HCT116 (cell line): Measurements from ENCODE around the gene PDE6B. TPM values are rescaled to one million over a fixed set of nuclear protein-coding genes. Genes with fewer than 3 reads are reported as not detected.

ENCODE experiments used
- ATAC-seq: fragments of 200-7000 bp; cut with Tn5 transposase; 2 replicates; pipeline ENCODE4 v1.9.1; 2020; ENCODE audit warnings: mild to moderate bottlenecking, moderate library complexity
- BruUV-seq: library from RNA; stranded (reverse); fragments of 400-500 nt; replicated peaks from 2 replicates; lab custom pipeline; 2021; lab: Mats Ljungman, UMichigan
- CTCF ChIA-PET: fragments of 300-600 bp; sonication (Branson Sonifier 250); formaldehyde crosslinking; loops from one replicate; lab custom pipeline; 2021; ENCODE audit warnings: antibody characterized with exemption; lab: Charles Lee
- POLR2A ChIA-PET: fragments of 300-600, 350-600 bp; sonication (Branson Sonifier 250); formaldehyde crosslinking; loops from one replicate; lab custom pipeline; 2021; ENCODE audit warnings: antibody characterized with exemption; lab: Charles Lee
- RAD21 ChIA-PET, 2 experiments: fragments of 300-600 bp; sonication (Branson Sonifier 250); formaldehyde crosslinking; loops; one replicate each; lab custom pipeline; 2023; ENCODE audit warnings: low total read pairs in 2 of 2; ENCODE audit not compliant: uncharacterized antibody in 2 of 2, unreplicated experiment in 2 of 2, low non-redundant PET in 1 of 2; lab: Charles Lee
- DNase-seq: peaks from one replicate; pipeline ENCODE4 v3.0.0-alpha.2; 2010; ENCODE audit warnings: low read depth, low spot score
- H2AFZ ChIP-seq: fragments of 200-600 bp; shearing (Covaris generic), sonication (generic); 2 replicates; pipeline ENCODE4 v1.6.1; 2017; ENCODE audit warnings: low read depth, mixed run types, mixed read lengths, antibody characterized with exemption, low read length; ENCODE audit not compliant: poor library complexity, severe bottlenecking
- H3K27ac ChIP-seq: 2 replicates; pipeline ENCODE4 v1.5.1; 2012; ENCODE audit warnings: low read depth, low read length
- H3K27me3 ChIP-seq: fragments of 200-600 bp; sonication (generic); 2 replicates; pipeline ENCODE4 v1.6.1; 2016; ENCODE audit warnings: mixed run types, low read length, mixed read lengths; ENCODE audit not compliant: insufficient read depth
- H3K36me3 ChIP-seq, 2 experiments: fragments of 200-500 bp in 1 of 2; fragments of 200-600 bp in 1 of 2; sonication (Bioruptor generic) in 1 of 2; sonication (generic) in 1 of 2; 2 replicates each; pipeline versions ENCODE4 v1.5.1 to v1.6.1; 2014 to 2016; ENCODE audit warnings: low read length in 2 of 2, inconsistent platforms in 1 of 2, mixed read lengths in 1 of 2, mixed run types in 1 of 2; ENCODE audit not compliant: insufficient read depth in 2 of 2, control insufficient read depth in 1 of 2
- H3K4me1 ChIP-seq, 2 experiments: fragments of 200-600 bp in 1 of 2; sonication (generic) in 1 of 2; 2 replicates each; pipeline versions ENCODE4 v1.5.1 to v1.6.1; 2012 to 2017; ENCODE audit warnings: low read length in 2 of 2, inconsistent platforms in 1 of 2, mild to moderate bottlenecking in 1 of 2, mixed read lengths in 1 of 2, mixed run types in 1 of 2, moderate library complexity in 1 of 2; ENCODE audit not compliant: insufficient read depth in 2 of 2, control insufficient read depth in 1 of 2
- H3K4me2 ChIP-seq: fragments of 200-600 bp; sonication (generic); 2 replicates; pipeline ENCODE4 v1.6.1; 2017; ENCODE audit warnings: mixed run types, low read length, mixed read lengths
- H3K4me3 ChIP-seq, 2 experiments: fragments of 200-600 bp in 1 of 2; sonication (generic) in 1 of 2; replicated peaks in 1 of 2; 2 replicates each; pipeline ENCODE4 v1.5.1; 2011 to 2016; ENCODE audit warnings: low read length in 2 of 2, control low read depth in 1 of 2, low read depth in 1 of 2, mild to moderate bottlenecking in 1 of 2, mixed read lengths in 1 of 2, mixed run types in 1 of 2
- H3K79me2 ChIP-seq: fragments of 200-600 bp; sonication (generic); 2 replicates; pipeline ENCODE4 v1.6.1; 2017; ENCODE audit warnings: mild to moderate bottlenecking, mixed run types, low read length, moderate library complexity, mixed read lengths; ENCODE audit not compliant: insufficient read depth
- H3K9ac ChIP-seq: fragments of 200-600 bp; sonication (generic); 2 replicates; pipeline ENCODE4 v1.6.1; 2016; ENCODE audit warnings: low read length, mixed read lengths
- H3K9me2 ChIP-seq: fragments of 200-600 bp; sonication (generic), shearing (Covaris generic); 2 replicates; pipeline ENCODE4 v1.6.1; 2017; ENCODE audit warnings: mixed run types, mild to moderate bottlenecking, moderate library complexity; ENCODE audit not compliant: insufficient read depth
- H3K9me3 ChIP-seq, 2 experiments: fragments of 200-500 bp in 1 of 2; fragments of 200-600 bp in 1 of 2; sonication (Bioruptor generic) in 1 of 2; sonication (generic) in 1 of 2; 2 replicates each; pipeline ENCODE4 v1.6.1; 2014 to 2017; ENCODE audit warnings: low read length in 2 of 2, mixed read lengths in 2 of 2, inconsistent platforms in 1 of 2, low read depth in 1 of 2, mild to moderate bottlenecking in 1 of 2, mixed run types in 1 of 2, moderate library complexity in 1 of 2; ENCODE audit not compliant: control insufficient read depth in 1 of 2, insufficient read depth in 1 of 2
- H4K20me1 ChIP-seq: fragments of 200-600 bp; sonication (generic), shearing (Covaris generic); 2 replicates; pipeline ENCODE4 v1.6.1; 2017; ENCODE audit warnings: mixed run types, mild to moderate bottlenecking, moderate library complexity; ENCODE audit not compliant: insufficient read depth
- ATF3 ChIP-seq: IDR thresholded peaks from 2 replicates; pipeline ENCODE4 v1.6.1; 2012
- CBX3 ChIP-seq: IDR thresholded peaks from 2 replicates; pipeline ENCODE4 v1.6.1; 2012; ENCODE audit warnings: low read depth
- CEBPB ChIP-seq: IDR thresholded peaks from 2 replicates; pipeline ENCODE4 v1.6.1; 2012; ENCODE audit warnings: low read depth
- CTCF ChIP-seq, 3 experiments: fragments of 200-600 bp in 1 of 3; sonication (generic) in 1 of 3; IDR thresholded peaks in 2 of 3; conservative IDR thresholded peaks in 1 of 3; 2 replicates each; pipeline ENCODE4 v1.5.1; 2012 to 2017; ENCODE audit warnings: low read depth in 2 of 3, low read length in 2 of 3, antibody characterized with exemption in 1 of 3, borderline replicate concordance in 1 of 3, control low read depth in 1 of 3, mild to moderate bottlenecking in 1 of 3, mixed read lengths in 1 of 3, mixed run types in 1 of 3, moderate library complexity in 1 of 3; ENCODE audit not compliant: insufficient read depth in 1 of 3
- EGR1 ChIP-seq: IDR thresholded peaks from 2 replicates; pipeline ENCODE4 v1.6.1; 2012; ENCODE audit warnings: low read depth
- EZH2 ChIP-seq: fragments of 200-600 bp; sonication (generic); IDR thresholded peaks from 2 replicates; pipeline ENCODE4 v1.6.1; 2017; ENCODE audit warnings: antibody characterized with exemption, mixed run types
- EZH2phosphoT487 ChIP-seq: fragments of 200-600 bp; IDR thresholded peaks from 2 replicates; pipeline ENCODE4 v1.6.1; 2018; ENCODE audit warnings: antibody characterized with exemption, borderline replicate concordance
- FOSL1 ChIP-seq: IDR thresholded peaks from 2 replicates; pipeline ENCODE4 v1.6.1; 2012; ENCODE audit warnings: low read depth
- JUND ChIP-seq: IDR thresholded peaks from 2 replicates; pipeline ENCODE4 v1.6.1; 2012
- MAX ChIP-seq: IDR thresholded peaks from 2 replicates; pipeline ENCODE4 v1.6.1; 2012
- POLR2A ChIP-seq: IDR thresholded peaks from 2 replicates; pipeline ENCODE4 v1.7.0; 2011; ENCODE audit warnings: borderline replicate concordance; ENCODE audit not compliant: insufficient read depth, insufficient read length; ENCODE audit errors: extremely low read depth
- POLR2AphosphoS5 ChIP-seq: IDR thresholded peaks from 2 replicates; pipeline ENCODE4 v1.6.1; 2011; ENCODE audit warnings: mild to moderate bottlenecking, low read depth, low read length, moderate library complexity
- REST ChIP-seq: IDR thresholded peaks from 2 replicates; pipeline ENCODE4 v1.6.1; 2012; ENCODE audit warnings: low read depth
- SP1 ChIP-seq: IDR thresholded peaks from 2 replicates; pipeline ENCODE4 v1.6.1; 2012; ENCODE audit warnings: low read depth
- SRF ChIP-seq: IDR thresholded peaks from 2 replicates; pipeline ENCODE4 v1.6.1; 2012; ENCODE audit warnings: low read depth
- TCF7L2 ChIP-seq: IDR thresholded peaks from 2 replicates; pipeline ENCODE4 v1.7.0; 2011; ENCODE audit warnings: borderline replicate concordance, inconsistent platforms; ENCODE audit not compliant: insufficient read depth, insufficient read length; ENCODE audit errors: extremely low read depth
- ZBTB33 ChIP-seq: IDR thresholded peaks from 2 replicates; pipeline ENCODE4 v1.6.1; 2011; ENCODE audit warnings: mild to moderate bottlenecking, low read length, moderate library complexity; ENCODE audit not compliant: insufficient replicate concordance; ENCODE audit errors: extremely low read depth
- ZFX ChIP-seq: fragments of 450-650 bp; IDR thresholded peaks from 2 replicates; pipeline ENCODE4 v1.6.1; 2017
- ZNF274 ChIP-seq: fragments of 200-500 bp; sonication (Bioruptor generic); IDR thresholded peaks from 2 replicates; pipeline ENCODE4 v1.6.1; 2014; ENCODE audit warnings: mild to moderate bottlenecking, low read depth, low read length, inconsistent platforms
- intact Hi-C: fragments of 100-400 bp; cut with micrococcal nuclease; formaldehyde crosslinking; loops from 2 replicates; pipeline ENCODE4 v1.10.0; 2022
- total RNA-seq: library from RNA; stranded (reverse); gene quantifications from one replicate; pipeline ENCODE4 v1.2.1, GENCODE V29; 2021; ENCODE audit not compliant: unreplicated experiment

The PDE6B gene
- total RNA-seq, 1 experiment from 2014 or later, result not detected

GRCh38 chr4:714087-714486, 88.7 kb downstream of the PDE6B start:
- CTCF ChIA-PET, result no interaction called here
- no peak for ATAC-seq
- no peaks in the 10 kb centered on the region for H4K20me1 ChIP-seq

More at GRCh38 chr4:714087-714486, 88.7 kb downstream of the PDE6B start:
- Histone ChIP-seq H2AFZ (no peak overlapping the region), H3K36me3 (no peaks in the 10 kb centered on the region), H3K4me1 (no peaks in the 10 kb centered on the region), H3K9me2 (no peaks in the 10 kb centered on the region), H3K79me2 (peaks cover 77% of the 10 kb centered on the region), H3K4me2 (no peak overlapping the region), H3K9ac (no peak overlapping the region), H3K9me3 (no peaks in the 10 kb centered on the region), H3K27me3 (no peaks in the 10 kb centered on the region), H3K4me3 (no peak overlapping the region), H3K27ac (no peak overlapping the region)
- TF ChIP-seq FOSL1 (no peak), EZH2phosphoT487 (no peak), CEBPB (no peak), CTCF (IDR thresholded peaks at IDR 0.05 in 2 of 3, conservative IDR thresholded peaks at IDR 0.05 in 1 of 3; ENCODE audit: borderline replicate concordance in 1 of 3, insufficient read depth in 1 of 3, low read depth in 2 of 3, low read length in 2 of 3) (no peak), SP1 (no peak), CBX3 (no peak), EGR1 (no peak), POLR2A (no peak), JUND (no peak), EZH2 (no peak), ZBTB33 (no peak), MAX (no peak), POLR2AphosphoS5 (no peak), ZNF274 (no peak), ZFX (no peak), SRF (no peak), REST (no peak), ATF3 (no peak), TCF7L2 (no peak)
- no peak for DNase-seq
- RAD21 ChIA-PET, result no interaction called here
- POLR2A ChIA-PET, result no interaction called here
- BruUV-seq, result no TSS peak
- intact Hi-C loops, result no loop called here
